Right kidney (tissue), 1 donor: ENCODE results near the gene OMP.

Source experiments
- DNase-seq: peaks from one replicate; pipeline ENCODE4 v3.0.0-alpha.2; 2016

The OMP gene

GRCh38 chr11:77124488-77124887 is 21.8 kb downstream of the OMP start:
- no peak for DNase-seq

GRCh38 chr11:77125191-77125590 is 22.6 kb downstream of the OMP start:
- DNase-seq = no peak

- DNase-seq = no peak
Measured at GRCh38 chr11:77125695-77126094, 23.1 kb downstream of the OMP start.

- no peak for DNase-seq
Measured at GRCh38 chr11:77126156-77126775, 23.6 kb downstream of the OMP start.

GRCh38 chr11:77126861-77127234 is 24.2 kb downstream of the OMP start:
- no peak for DNase-seq

- peak; percentile 89 for DNase-seq
Measured at GRCh38 chr11:77127235-77127911, 24.7 kb downstream of the OMP start.

- DNase-seq = peak; percentile 75
Measured at GRCh38 chr11:77127920-77128691, 25.5 kb downstream of the OMP start, which contains the start of gene MYO7A. Gene MYO7A, plus strand, starts transcription at chr11:77128246. Its CDS starts 2,389 bp downstream, at chr11:77130635.

GRCh38 chr11:77129069-77129841 is 26.6 kb downstream of the OMP start:
- no peak for DNase-seq

GRCh38 chr11:77129842-77130756 is 27.5 kb downstream of the OMP start:
- no peak for DNase-seq

GRCh38 chr11:77130763-77131513 is 28.3 kb downstream of the OMP start:
- DNase-seq = no peak

- no peak for DNase-seq
Measured at GRCh38 chr11:77131560-77131959, 28.9 kb downstream of the OMP start.

- DNase-seq = no peak
Measured at GRCh38 chr11:77135069-77135468, 32.4 kb downstream of the OMP start.

GRCh38 chr11:77136074-77136473 is 33.4 kb downstream of the OMP start:
- DNase-seq = no peak

- no peak for DNase-seq
Measured at GRCh38 chr11:77136784-77137420, 34.3 kb downstream of the OMP start.

- DNase-seq = no peak
Measured at GRCh38 chr11:77137421-77137820, 34.8 kb downstream of the OMP start.

GRCh38 chr11:77138106-77138649 is 35.5 kb downstream of the OMP start:
- no peak for DNase-seq

GRCh38 chr11:77139201-77139600 is 36.6 kb downstream of the OMP start:
- DNase-seq = no peak

GRCh38 chr11:77140231-77140851 is 37.7 kb downstream of the OMP start:
- no peak for DNase-seq

- DNase-seq = no peak
Measured at GRCh38 chr11:77141034-77141433, 38.4 kb downstream of the OMP start.
